Muscle of back (tissue), 13 donors: Measurements from ENCODE around the gene CCDC175. TPM values are rescaled to one million over a fixed set of nuclear protein-coding genes. Genes with fewer than 3 reads are reported as not detected.

Source experiments
- DNase-seq, 3 donors: peaks; one replicate each; pipeline versions ENCODE4 v3.0.0 to v3.0.0-alpha.2; 2013
- long read RNA-seq, 9 donors: transcript quantifications; one replicate each; lab custom pipeline, GENCODE V29; 2026
- polyA plus RNA-seq, 10 donors: library from polyadenylated mRNA; unstranded; fragments of 120-200 nt; gene quantifications; one replicate each; pipeline ENCODE4 v1.2.1, GENCODE V29; 2013; ENCODE audit not compliant: insufficient read length in 10 of 10

Gene CCDC175
- polyA plus RNA-seq, result not detected
- long read RNA-seq, donor 1, result 0 reads
- long read RNA-seq, donor 2, result 0 reads
- long read RNA-seq, donor 3, result 0 reads
- long read RNA-seq, donor 4, result 0 reads
- long read RNA-seq, donor 5, result 0 reads
- long read RNA-seq, donor 6, result 0 reads
- long read RNA-seq, donor 7, result 0 reads
- long read RNA-seq, donor 8, result 0 reads
- long read RNA-seq, donor 9, result 0 reads

DNA sequence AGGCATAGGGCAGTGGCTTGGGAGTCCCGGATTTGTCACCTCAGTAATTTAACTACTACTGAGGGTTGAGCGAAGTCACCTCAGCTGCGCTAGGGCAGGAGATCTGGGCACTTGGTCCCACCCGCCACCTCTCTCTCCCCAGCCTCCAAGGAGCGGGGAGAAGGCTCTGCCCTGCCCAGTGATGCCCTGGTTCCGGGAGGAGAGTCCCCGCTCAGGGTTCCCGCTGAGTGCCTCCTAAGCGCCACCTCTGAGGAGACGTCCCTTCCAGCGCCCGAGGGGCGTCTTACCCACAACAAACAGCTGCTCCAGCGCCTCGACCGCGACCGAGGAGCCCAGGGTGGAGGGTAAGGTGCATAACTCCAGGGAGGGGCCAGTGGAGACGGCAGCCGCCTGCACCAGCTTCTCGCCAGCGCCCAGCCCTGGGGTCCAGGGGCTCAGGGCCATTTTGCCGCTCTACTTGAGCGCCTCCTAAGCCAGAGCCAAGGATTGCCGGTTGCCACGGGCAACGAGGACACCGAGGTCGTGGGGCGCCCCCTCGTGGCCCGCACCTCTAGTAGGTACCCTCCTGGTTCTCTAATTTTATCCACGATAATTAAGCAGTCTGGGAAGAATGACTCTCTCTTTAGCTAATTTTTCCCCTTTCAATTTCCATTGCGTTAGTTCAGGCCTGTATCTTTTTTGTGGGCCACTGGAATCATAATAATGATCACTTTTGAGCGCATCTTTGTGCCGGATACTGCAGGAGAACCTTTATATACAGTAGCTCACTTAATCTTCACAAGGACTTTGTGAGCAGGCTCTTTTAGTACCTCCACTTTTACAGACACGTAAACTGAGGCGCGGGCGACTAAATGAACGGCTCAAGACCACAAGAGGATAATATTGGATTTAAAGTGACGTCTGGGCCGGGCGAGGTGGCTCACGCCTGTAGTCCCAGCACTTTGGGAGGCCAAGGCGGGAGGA lies at the start of gene CCDC175:
CCDC175 (minus strand) TSS at position 481 of the 963 bp plus-strand sequence; CDS start at position 444, 37 bp downstream.
- DNase-seq, result peak; percentile 51 to 80 (median 72)

DNA sequence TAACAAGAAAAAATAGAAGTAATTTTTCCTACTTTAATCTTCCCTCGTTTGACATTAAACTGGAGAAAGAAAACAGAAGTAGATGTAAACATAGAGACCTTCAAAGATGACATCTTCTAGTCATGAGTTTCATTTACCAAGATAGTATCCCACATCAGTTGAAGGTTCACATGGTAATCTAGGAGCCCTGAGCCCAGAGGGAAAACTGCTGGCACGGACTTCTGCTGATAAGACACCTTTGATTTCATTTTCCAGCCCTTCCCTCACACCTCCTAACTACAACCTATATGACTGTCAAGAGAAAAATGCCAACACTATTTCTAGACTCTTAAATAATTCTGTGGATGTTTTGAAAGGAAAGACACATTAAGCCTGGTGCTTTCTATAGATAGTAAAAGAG lies 46.0 kb upstream of the CCDC175 start:
- no peak for DNase-seq

DNA sequence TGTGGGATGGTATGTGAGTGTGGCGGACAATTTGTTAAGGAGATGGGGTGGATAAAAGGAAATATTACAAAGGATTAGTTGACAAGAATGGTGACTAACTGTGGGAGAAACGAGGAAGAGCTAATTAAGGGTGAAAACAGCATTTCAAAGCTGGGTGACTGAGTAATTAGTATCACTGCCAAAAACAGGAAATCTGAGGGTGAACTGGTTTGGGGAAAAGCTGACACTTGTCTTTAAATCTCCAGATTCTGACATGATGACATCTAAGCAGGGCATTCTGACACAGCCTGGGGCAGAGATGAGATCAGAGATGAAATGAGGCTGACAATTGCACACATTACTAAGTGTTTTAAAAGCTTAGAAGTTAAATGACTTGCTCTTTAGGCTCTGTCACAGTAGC lies 42.4 kb upstream of the CCDC175 start:
- DNase-seq, result no peak

DNA sequence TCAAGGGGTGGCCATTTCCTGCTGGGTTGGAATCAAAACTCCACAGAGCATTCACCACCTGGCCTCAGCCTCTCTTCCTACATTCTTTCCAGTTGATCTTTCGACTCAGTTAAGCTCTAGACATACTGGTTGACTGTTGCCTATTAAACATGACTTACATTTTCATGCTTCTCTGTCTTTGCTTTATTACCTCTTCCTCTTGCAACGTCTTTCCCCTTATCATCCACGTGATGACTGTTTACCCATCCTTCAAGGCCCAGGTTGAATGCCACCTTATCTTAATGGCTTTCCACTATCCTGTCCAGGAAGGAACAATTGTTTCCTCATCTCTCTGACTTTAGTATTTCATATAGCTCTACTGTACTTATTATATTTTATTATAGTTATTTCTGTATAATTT lies 24.4 kb upstream of the CCDC175 start:
- DNase-seq, result no peak

DNA sequence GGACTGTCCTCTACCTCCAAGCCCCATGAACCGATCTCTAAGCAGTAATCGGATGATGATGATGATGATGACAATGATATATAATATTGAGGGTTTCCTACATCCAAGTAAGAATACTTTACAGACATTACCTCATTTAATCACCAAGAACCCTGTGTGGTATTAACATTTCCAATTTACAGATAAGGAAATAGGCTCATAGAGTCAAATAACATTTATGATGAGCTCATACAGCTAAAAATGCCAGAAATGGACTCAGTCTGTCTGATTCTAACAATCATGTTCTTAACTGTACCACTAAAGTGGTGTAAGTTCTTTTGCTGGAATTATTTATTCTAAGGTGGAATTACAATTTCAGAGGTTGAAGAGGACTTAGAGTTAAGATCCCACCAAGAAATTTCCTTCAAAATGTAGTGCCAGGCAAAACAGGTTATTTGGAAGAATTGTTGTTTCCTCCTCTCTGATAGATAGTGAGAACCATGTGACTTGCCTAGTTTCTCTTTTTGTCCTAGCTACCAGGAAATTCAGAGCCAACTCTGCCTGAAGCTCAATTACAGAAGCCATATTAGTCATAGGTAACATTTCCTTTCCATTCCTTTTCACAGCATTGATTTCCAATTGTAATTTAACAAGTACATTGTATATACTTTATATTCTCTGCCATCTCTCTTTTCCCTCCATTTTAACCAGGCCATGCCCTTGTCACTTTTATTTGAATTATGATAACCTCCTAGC lies 23.8 kb upstream of the CCDC175 start:
- no peak for DNase-seq

DNA sequence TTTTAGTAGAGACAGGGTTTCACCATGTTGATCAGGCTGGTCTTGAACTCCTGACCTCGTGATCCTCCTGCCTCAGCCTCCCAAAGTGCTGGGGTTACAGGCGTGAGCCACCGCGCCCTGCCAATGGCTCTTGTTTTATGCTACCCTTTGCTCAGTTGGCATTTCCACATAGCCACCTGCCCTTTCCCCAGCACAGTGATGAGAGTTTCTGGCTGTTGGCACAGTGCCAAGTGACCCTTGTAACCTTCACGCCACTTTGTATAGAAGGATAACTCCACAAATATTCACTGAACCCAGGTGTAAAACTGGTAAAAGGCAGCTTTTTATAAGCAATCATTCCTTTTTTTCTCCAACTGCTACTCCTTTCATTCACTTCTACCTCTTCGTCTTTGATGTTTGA lies 18.5 kb upstream of the CCDC175 start:
- DNase-seq, result no peak

DNA sequence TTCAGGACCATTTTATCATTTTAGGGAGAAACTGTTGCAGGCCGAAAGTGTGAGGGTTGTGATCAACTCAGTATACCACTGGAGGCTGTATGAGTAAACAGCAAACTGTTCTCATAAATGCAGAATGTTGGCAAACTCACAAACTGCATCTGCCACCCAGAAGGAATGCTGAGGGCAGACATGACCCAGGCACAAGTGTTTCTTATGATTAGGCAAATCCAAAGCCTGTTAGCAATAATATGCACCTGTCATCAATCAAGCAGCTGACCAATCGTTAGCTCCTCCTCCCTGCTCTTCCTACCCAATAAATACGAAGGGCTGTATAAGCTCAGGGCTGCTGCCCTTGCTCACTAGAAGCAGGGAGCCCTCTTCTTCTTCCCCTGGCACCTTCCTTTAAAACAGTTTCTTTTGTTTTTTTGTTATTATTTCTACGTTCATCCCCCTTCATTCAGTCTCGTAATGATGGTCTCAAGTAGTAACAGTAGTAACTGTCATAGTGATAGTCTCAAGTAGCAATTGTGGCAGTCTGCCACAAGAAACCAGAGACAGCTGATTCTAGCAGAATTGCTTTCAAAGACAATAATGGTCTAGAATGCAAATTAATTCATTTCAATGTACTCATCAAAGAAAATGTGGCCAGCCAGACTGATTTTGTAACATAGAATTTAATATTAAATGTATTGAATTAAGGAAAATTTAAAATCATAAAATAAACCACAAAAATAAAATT lies 15.2 kb upstream of the CCDC175 start:
- no peak for DNase-seq

DNA sequence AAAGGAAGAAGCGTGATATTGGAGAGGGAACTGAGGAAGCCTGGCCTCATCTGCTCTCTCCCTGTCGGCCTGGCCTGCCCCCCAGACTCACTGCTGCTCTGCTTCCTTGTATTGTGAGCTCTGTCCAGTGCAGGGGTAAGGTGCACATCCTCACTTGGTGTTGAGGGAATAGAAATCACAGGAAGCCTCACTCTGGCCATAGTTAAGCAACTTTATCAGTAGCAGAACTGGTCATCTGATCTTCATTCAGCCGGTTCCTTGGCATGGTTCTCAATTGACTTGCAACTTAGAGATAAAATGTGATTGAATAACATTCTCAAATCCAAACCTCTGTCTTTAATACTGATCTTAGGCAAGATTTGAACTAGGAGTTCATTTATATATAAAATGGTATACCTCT lies 11.5 kb upstream of the CCDC175 start:
- no peak for DNase-seq

DNA sequence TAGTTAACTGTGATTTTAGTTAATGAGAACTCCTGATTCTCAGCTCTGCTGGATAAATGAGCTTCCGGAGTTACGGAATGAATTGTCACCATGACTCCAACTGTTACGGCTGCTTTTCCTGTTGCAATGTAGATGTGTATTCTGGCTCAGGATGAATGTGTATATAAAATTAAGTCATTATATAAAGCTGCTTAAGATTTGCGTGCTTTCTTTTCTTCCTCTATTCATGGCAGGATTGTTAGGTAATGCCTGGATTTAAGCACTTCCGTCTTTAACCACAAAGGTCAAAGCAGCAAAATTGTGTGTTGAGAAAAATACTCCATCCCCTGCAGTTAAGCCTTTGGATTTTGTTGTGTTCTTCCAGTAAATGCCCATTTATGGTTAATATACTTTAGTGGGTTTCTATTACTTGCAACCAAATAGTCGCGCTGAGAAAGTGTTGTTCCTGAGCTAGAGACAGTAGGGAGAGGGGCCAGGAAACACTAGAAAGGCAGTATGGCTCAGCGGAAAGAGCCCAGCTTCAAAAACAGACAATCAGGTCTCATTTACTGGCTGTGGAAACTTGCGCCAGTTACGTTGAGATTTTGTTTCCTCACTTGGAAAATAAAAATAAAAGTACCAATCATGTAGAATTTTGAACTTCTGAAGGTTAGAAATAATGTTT lies 9.4 kb upstream of the CCDC175 start:
- no peak for DNase-seq

DNA sequence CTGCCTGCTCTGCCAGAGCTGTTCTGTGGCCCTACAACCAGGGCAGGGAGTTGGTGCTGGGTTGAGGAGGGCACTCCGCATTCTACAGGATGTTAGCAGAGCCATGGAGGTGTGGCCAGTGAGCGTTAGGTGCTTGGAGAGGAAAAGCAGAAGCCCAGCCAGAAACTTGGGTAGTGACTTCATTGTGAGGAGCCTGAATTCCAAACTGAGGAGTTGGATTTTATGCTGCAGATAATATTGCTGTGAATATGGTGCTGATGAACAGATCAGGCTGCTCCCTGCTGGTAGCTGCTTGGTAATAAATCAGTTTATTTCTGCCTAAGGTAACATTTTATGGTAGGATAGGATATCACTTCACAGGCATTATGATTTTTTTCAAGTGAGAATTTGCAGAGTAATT lies 7.1 kb upstream of the CCDC175 start:
- DNase-seq, result peak in 1 of 3 donors; percentile 30

DNA sequence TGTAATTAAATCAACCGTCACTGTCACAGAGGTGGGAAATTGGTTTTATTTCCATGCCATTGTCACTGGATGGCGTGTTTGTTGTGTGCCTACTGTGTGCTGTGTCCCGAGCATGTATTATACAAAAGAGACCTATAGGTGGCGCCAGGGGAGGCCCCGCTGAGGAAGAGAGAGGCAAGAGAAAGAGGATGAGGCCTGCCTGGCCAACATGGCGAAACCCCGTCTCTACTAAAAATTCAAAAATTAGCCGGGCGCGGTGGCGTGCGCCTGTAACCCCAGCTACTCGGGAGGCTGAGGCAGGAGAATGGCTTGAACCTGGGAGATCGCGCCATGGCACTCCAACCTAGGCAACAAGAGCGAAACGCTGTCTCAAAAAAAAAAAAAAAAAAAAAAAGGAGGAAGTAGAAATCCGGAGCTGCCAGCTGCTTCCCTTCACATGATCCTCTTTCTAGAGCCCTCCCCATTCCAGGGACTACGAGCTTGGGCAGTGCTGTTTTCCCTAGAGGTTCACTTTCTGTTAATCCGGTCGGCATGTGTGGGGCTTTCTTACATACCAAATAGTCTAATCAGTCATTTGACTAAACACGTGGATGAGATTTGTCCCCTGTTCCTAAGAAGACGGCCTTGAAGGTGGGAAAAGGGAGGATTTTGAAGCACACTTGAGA lies 6.4 kb upstream of the CCDC175 start:
- peak in 1 of 3 donors; percentile 23 for DNase-seq

DNA sequence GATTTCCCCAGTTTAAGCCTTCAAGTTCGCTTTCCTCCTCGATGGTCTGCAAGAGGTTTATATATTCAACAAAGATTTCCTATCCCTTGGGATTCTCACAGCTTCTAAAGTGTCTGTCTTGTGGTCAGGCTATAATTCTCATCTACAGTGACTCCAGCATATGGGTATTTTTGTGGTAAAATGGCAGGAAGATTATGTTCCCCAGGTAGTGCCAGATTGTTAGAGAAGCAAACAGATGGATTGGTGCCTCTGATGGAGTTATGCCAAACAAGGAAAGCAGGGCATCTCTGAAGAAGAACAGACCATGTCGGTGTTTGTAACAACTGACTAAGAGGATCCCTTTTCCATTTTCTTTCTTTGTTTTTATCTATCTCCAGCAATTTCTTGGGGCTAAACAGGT lies 5.5 kb upstream of the CCDC175 start:
- DNase-seq, result no peak

DNA sequence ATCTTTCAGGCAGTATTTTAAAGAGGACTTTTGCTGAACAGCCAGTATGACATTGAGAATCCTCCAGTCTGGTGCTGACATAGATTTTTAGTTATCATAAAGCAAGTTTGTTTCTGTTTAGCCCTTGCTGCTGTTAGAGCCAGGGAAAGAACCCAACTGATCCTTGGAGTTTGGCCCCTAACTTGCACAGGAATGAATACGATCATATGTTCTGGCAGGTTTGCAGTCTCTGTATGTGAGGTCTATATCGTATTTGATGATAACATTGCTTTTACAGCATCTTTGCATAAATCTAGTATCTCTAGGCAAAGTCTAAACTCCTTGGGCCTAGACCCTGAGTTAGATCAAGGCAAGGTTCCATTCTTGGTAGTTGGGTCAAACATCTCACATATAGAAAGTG lies 4.3 kb upstream of the CCDC175 start:
- no peak for DNase-seq

DNA sequence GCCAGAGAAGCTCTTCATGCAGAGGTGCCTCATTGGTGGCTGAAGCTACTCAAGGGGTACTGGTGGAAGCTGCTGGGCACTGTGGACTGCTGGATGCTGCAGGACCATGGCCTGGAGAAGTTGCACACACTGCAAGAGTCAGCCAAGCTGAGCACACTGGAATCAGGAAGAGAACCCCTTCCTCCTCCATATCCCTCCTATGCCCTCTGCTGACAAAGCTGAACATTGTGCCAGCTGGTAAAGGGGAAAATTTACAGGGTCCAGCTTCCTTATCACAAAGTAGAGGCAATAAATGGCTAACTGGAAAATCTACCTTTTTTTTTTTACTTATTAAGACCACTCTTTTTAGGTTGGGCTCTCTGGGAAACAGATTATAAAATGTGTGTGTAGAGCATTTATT lies 6.5 kb downstream of the CCDC175 start:
- DNase-seq, result no peak

DNA sequence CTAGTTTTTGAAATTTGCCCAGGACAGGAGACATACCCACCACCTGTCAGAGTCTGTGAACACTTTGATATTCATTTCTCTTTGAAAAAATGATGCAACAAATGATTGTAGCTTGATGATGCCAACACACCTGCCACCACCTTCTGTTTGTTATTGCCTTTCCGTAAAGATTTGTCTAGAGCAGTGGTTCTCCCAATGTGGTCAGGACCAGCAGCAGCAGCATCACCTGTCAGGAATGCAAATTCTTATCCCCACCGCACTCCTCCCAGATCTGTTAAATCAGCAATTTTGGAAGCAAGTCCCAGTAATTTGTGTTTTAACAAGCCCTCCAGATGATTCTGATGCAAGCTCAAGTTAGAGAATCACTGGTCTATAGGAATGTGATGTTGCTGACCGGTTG lies 9.9 kb downstream of the CCDC175 start:
- DNase-seq, result no peak

DNA sequence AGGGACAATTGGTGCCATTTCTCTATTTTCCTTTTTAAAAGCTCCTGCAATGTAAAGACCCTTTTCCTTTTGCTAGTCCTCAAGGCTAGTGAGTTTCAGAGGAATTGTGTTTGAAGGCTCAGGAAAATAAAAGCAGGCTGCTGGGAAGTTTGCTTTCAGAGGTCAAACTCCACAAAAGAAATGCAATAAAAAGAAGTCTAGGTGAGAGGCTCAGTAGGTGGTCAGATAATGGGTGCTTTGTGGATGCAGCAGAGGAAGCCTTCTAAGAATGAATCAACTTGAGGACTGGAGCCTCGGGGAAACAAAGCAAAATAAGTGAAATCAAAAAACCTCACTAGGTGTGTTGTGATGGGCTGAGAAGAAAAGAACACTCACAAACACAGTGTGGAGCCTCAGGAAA lies 10.3 kb downstream of the CCDC175 start:
- DNase-seq, result no peak

DNA sequence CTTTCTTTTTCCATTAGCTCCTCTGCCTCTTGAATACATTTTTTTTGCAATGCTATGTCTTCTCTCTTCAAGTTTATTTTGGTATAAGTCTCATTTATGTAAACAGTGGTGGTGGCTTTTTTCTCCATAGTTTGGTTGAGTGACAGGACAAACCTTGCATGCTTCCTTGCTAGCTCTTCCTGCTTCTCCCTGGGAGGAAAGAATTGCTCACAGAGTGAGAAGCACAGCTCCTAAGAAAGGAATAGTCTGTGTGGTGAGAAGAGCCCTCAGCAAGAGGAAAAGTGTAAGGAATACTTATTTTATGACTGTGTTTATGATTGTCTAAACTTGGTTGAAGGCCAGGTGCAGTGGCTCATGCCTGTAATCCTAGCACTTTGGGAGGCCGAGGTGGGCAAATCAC lies 11.5 kb downstream of the CCDC175 start:
- no peak for DNase-seq

DNA sequence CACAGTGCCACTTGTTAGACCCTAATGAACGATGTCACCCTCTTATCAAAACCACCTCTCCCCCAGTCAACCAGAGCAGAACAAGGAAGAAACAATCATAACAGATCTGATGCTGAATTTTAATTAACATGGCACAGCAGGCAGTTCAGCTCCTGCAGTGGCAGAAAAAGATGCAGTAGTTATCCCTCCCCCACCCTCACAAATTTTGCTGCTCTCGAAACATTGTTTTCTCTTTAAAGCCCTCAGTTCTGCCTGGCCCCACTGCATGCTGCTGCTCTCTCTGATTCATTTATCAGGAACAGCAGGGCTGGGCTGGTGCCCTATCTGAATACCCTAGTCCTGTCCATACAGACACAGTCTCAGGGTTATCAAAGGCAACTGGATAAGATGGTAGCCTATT lies 12.2 kb downstream of the CCDC175 start:
- DNase-seq, result no peak

DNA sequence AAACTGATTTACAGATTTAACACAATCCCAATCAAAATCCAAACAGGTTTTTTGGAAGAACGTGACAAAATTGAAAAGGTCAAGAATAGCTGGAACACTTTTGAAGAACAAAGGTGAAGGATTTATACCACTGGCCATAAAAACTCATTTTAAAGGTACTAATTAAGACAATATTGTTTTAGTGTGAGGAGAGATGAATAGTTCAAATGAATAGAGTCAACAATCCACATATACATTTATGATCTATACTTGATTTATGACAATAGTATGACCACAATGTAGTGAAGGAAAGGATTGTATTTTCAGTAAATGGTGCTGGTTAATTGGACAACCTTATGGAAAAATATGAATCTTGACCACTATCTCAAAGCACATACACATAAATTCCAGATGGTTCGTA lies 29.3 kb downstream of the CCDC175 start:
- no peak for DNase-seq

DNA sequence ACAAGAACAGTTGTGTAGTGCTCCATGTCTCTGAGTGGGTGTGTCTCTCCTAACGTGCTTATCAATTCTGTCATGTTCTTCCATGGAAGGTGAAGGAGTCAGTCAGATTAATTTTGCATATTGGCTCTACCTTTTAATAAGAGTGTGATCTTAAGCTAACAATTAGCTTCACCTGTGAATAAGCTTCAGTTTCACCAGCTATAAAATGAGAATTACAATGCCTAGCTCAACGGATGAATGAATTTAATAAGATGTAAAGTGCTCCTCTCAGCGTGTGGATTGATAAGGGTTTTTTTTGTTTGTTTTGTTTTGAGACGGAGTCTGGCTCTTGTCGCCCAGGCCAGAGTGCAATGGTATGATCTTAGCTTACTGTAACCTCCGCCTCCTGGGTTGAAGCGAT lies 32.7 kb downstream of the CCDC175 start:
- DNase-seq, result no peak

DNA sequence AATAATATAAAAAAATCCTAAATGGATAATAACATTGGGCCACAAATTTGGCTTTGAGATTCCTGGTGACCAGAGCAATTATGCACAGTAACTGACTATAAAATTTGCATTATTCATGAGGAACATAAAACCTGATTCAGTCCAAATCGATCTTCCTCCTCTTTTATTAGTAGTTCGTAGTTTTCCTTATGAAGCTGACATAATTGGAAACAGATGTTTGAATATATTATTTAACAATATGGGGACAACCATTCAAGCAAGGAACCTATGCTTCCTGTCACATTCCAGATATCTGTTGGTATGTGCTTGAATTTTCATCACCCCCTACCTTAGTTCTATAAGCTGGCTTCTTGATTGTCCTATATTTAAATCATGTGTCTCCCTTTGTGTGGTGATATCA lies 34.9 kb downstream of the CCDC175 start:
- DNase-seq, result no peak
